SW480 (cell line): ENCODE measurements around the gene ARHGAP27.

Source experiments
- DNase-seq: peaks from one replicate; pipeline ENCODE4 v3.0.0-alpha.2; 2016; ENCODE audit warnings: low spot score

Gene ARHGAP27

GRCh38 chr17:45385331-45385997 is 47.2 kb downstream of the ARHGAP27 start:
- peak; percentile 78 for DNase-seq

- no peak for DNase-seq
Observed at GRCh38 chr17:45384789-45385262, 47.8 kb downstream of the ARHGAP27 start.

- no peak for DNase-seq
Observed at GRCh38 chr17:45384047-45384788, 48.5 kb downstream of the ARHGAP27 start.

- no peak for DNase-seq
Observed at GRCh38 chr17:45383003-45383402, 49.7 kb downstream of the ARHGAP27 start.

GRCh38 chr17:45382226-45382625 is 50.4 kb downstream of the ARHGAP27 start:
- no peak for DNase-seq

- DNase-seq: no peak
Observed at GRCh38 chr17:45380991-45381390, 51.7 kb downstream of the ARHGAP27 start.

GRCh38 chr17:45380046-45380765 is 52.5 kb downstream of the ARHGAP27 start:
- DNase-seq: no peak

GRCh38 chr17:45377401-45377800 is 55.3 kb downstream of the ARHGAP27 start:
- no peak for DNase-seq

- DNase-seq: no peak
Observed at GRCh38 chr17:45376171-45377005, 56.3 kb downstream of the ARHGAP27 start.

- DNase-seq: no peak
Observed at GRCh38 chr17:45374501-45374900, 58.2 kb downstream of the ARHGAP27 start.

- DNase-seq: peak; percentile 21
Observed at GRCh38 chr17:45372325-45372869, 60.3 kb downstream of the ARHGAP27 start.

- DNase-seq: peak; percentile 95
Observed at GRCh38 chr17:45371414-45372324, 61.0 kb downstream of the ARHGAP27 start.

- peak; percentile 72 for DNase-seq
Observed at GRCh38 chr17:45370949-45371413, 61.7 kb downstream of the ARHGAP27 start.

GRCh38 chr17:45369421-45369820 is 63.2 kb downstream of the ARHGAP27 start:
- DNase-seq: no peak

- DNase-seq: no peak
Observed at GRCh38 chr17:45368651-45369050, 64.0 kb downstream of the ARHGAP27 start.

GRCh38 chr17:45367216-45367615 is 65.5 kb downstream of the ARHGAP27 start:
- DNase-seq: no peak

GRCh38 chr17:45366691-45367090 is 66.0 kb downstream of the ARHGAP27 start:
- no peak for DNase-seq

GRCh38 chr17:45366049-45366448 is 66.6 kb downstream of the ARHGAP27 start:
- DNase-seq: no peak

- no peak for DNase-seq
Observed at GRCh38 chr17:45364531-45365390, 67.9 kb downstream of the ARHGAP27 start.
